H1 (cell line): Measurements from ENCODE around the gene ZIC1. TPM values are rescaled to one million over a fixed set of nuclear protein-coding genes. Genes with fewer than 3 reads are reported as not detected.

Source experiments
- BRCA1 ChIP-seq: IDR thresholded peaks from 2 replicates; pipeline ENCODE4 v1.6.1; 2012; ENCODE audit warnings: low read depth, low read length, improper control_type of control experiment
- CTBP2 ChIP-seq: IDR thresholded peaks from 2 replicates; pipeline ENCODE4 v1.7.0; 2011; ENCODE audit warnings: borderline replicate concordance, mild to moderate bottlenecking, moderate library complexity, mixed read lengths, low read length; ENCODE audit not compliant: insufficient read depth, insufficient read length
- EGR1 ChIP-seq: IDR thresholded peaks from 2 replicates; pipeline ENCODE4 v1.6.1; 2011; ENCODE audit warnings: low read depth, low read length, borderline replicate concordance
- EP300 ChIP-seq, 2 experiments: IDR thresholded peaks; 1 replicate in 1 of 2; 2 replicates in 1 of 2; pipeline ENCODE4 v1.6.1; 2011 to 2012; ENCODE audit warnings: low read depth in 2 of 2, low read length in 2 of 2, mild to moderate bottlenecking in 2 of 2, borderline replicate concordance in 1 of 2, inconsistent platforms in 1 of 2, moderate library complexity in 1 of 2
- JUND ChIP-seq: IDR thresholded peaks from 2 replicates; pipeline ENCODE4 v1.6.1; 2011; ENCODE audit warnings: mild to moderate bottlenecking, improper control_type of control experiment, low read length
- KDM4A ChIP-seq: IDR thresholded peaks from one replicate; pipeline ENCODE4 v1.7.1; 2012; ENCODE audit warnings: low read depth, mild to moderate bottlenecking, moderate library complexity, low read length, inconsistent platforms; ENCODE audit not compliant: severe bottlenecking
- PHF8 ChIP-seq: fragments of 200-600 bp; sonication (generic); conservative IDR thresholded peaks from 2 replicates; pipeline ENCODE4 v1.7.1; 2012; ENCODE audit warnings: low read depth, mild to moderate bottlenecking, inconsistent platforms, low read length, moderate library complexity
- RAD21 ChIP-seq, 2 experiments: IDR thresholded peaks in 1 of 2; conservative IDR thresholded peaks in 1 of 2; 2 replicates each; pipeline ENCODE4 v1.6.1; 2011; ENCODE audit warnings: low read depth in 2 of 2, low read length in 2 of 2, improper control_type of control experiment in 1 of 2, inconsistent platforms in 1 of 2, mild to moderate bottlenecking in 1 of 2, moderate library complexity in 1 of 2
- RFX5 ChIP-seq: IDR thresholded peaks from 2 replicates; pipeline ENCODE4 v1.6.1; 2011; ENCODE audit warnings: low read depth, low read length, improper control_type of control experiment, borderline replicate concordance
- SIRT6 ChIP-seq: IDR thresholded peaks from one replicate; pipeline ENCODE4 v1.7.1; 2012; ENCODE audit warnings: low read length, inconsistent platforms
- ZNF274 ChIP-seq: IDR thresholded peaks from 2 replicates; pipeline ENCODE4 v1.7.0; 2012; ENCODE audit warnings: low read length, borderline replicate concordance; ENCODE audit errors: extremely low read depth
- polyA plus RNA-seq, 7 experiments: library from polyadenylated mRNA; depleted of rRNA in 3 of 7; stranded (reverse) in 5 of 7; unstranded in 2 of 7; fragments of >200 nt in 5 of 7; fragments of 200-250 nt in 2 of 7; gene quantifications; 1 replicate in 5 of 7; 2 replicates in 1 of 7; 4 replicates in 1 of 7; pipeline versions ENCODE4 v1.2.1 to v1.2.3, GENCODE V29; 2011 to 2013; ENCODE audit warnings: missing spikeins in 2 of 7, mixed read lengths in 2 of 7
- total RNA-seq: library from RNA; stranded (reverse); fragmentation: NEBNext Ultra II Directional; extraction: Animal tissue kit (Norgen Biotek cat#: 25700); gene quantifications from 2 replicates; pipeline ENCODE4 v1.2.1, GENCODE V29; 2021
- TF ChIP-seq, protein P1 (sequence below): IDR thresholded peaks from 2 replicates; pipeline ENCODE4 v1.6.1; 2011; ENCODE audit warnings: low read length, improper control_type of control experiment
- TF ChIP-seq, protein P2 (sequence below), 3 experiments: IDR thresholded peaks; 1 replicate in 2 of 3; 2 replicates in 1 of 3; pipeline versions ENCODE4 v1.5.1 to v1.6.1; 2011; ENCODE audit warnings: low read length in 3 of 3, mild to moderate bottlenecking in 3 of 3, inconsistent platforms in 2 of 3, low read depth in 1 of 3, moderate library complexity in 1 of 3; ENCODE audit not compliant: insufficient read depth in 1 of 3; ENCODE audit errors: control extremely low read depth in 1 of 3

Gene ZIC1
- total and polyA plus RNA-seq, 2 of the 8 experiments (the other 6 are each of a cell fraction or from before 2014, with no cell fraction given): 0.80 to 2.2 TPM

GRCh38 chr3:147412261-147412916 is 3.2 kb downstream of the ZIC1 start (continued):
- TF ChIP-seq EGR1 (peak; percentile 84), PHF8 (no peak), JUND (no peak), BRCA1 (no peak), ZNF274 (no peak), KDM4A (no peak), CTBP2 (peak; percentile 100), RFX5 (no peak), SIRT6 (no peak), EP300 (IDR thresholded peaks at IDR 0.05; ENCODE audit: borderline replicate concordance in 1 of 2, low read depth in 2 of 2, low read length in 2 of 2) (no peak), RAD21 (IDR thresholded peaks at IDR 0.05 in 1 of 2, conservative IDR thresholded peaks at IDR 0.05 in 1 of 2; ENCODE audit: low read depth in 2 of 2, low read length in 2 of 2) (no peak)
- TF ChIP-seq, protein P1, sequence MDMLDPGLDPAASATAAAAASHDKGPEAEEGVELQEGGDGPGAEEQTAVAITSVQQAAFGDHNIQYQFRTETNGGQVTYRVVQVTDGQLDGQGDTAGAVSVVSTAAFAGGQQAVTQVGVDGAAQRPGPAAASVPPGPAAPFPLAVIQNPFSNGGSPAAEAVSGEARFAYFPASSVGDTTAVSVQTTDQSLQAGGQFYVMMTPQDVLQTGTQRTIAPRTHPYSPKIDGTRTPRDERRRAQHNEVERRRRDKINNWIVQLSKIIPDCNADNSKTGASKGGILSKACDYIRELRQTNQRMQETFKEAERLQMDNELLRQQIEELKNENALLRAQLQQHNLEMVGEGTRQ: no peak
- TF ChIP-seq, protein P2, sequence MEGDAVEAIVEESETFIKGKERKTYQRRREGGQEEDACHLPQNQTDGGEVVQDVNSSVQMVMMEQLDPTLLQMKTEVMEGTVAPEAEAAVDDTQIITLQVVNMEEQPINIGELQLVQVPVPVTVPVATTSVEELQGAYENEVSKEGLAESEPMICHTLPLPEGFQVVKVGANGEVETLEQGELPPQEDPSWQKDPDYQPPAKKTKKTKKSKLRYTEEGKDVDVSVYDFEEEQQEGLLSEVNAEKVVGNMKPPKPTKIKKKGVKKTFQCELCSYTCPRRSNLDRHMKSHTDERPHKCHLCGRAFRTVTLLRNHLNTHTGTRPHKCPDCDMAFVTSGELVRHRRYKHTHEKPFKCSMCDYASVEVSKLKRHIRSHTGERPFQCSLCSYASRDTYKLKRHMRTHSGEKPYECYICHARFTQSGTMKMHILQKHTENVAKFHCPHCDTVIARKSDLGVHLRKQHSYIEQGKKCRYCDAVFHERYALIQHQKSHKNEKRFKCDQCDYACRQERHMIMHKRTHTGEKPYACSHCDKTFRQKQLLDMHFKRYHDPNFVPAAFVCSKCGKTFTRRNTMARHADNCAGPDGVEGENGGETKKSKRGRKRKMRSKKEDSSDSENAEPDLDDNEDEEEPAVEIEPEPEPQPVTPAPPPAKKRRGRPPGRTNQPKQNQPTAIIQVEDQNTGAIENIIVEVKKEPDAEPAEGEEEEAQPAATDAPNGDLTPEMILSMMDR (IDR thresholded peaks at IDR 0.05; ENCODE audit: control extremely low read depth in 1 of 3, insufficient read depth in 1 of 3, low read depth in 1 of 3, low read length in 3 of 3): no peak
